Lower lobe of right lung (tissue), 2 donors: ENCODE results near the gene DPF3. TPM values are rescaled to one million over a fixed set of nuclear protein-coding genes. Genes with fewer than 3 reads are reported as not detected.

Experiments used
- ATAC-seq, 2 donors: fragments of 200-7000 bp; cut with Tn5 transposase; one replicate each; pipeline ENCODE4 v1.9.1; 2020 to 2022; ENCODE audit warnings: mild to moderate bottlenecking in 2 of 2, moderate library complexity in 2 of 2
- DNase-seq: peaks from one replicate; pipeline ENCODE4 v3.0.0-alpha.2; 2020
- H3K27ac ChIP-seq: fragments of 200-600 bp; one replicate; pipeline ENCODE4 v1.8.0; 2022
- H3K27me3 ChIP-seq: fragments of 200-600 bp; one replicate; pipeline ENCODE4 v1.8.0; 2022; ENCODE audit warnings: low read depth
- H3K36me3 ChIP-seq: fragments of 200-600 bp; one replicate; pipeline ENCODE4 v1.8.0; 2022; ENCODE audit warnings: mild to moderate bottlenecking
- H3K4me1 ChIP-seq: fragments of 200-600 bp; one replicate; pipeline ENCODE4 v1.8.0; 2022
- H3K4me3 ChIP-seq: fragments of 200-600 bp; one replicate; pipeline ENCODE4 v1.8.0; 2022; ENCODE audit warnings: mild to moderate bottlenecking
- H3K9me3 ChIP-seq: fragments of 200-600 bp; one replicate; pipeline ENCODE4 v1.8.0; 2022
- intact Hi-C: fragments of 100-400 bp; cut with DNase I; formaldehyde crosslinking; loops from one replicate; pipeline ENCODE4 v1.11.0; 2022
- total RNA-seq: library from RNA; stranded (reverse); fragmentation: NEBNext Ultra II Directional; extraction: Animal tissue kit (Norgen Biotek cat#: 25700); gene quantifications from one replicate; pipeline ENCODE4 v1.2.1, GENCODE V29; 2021
- TF ChIP-seq, protein P1 (sequence below): fragments of 200-600 bp; IDR thresholded peaks from one replicate; pipeline ENCODE4 v1.8.0; 2022; ENCODE audit warnings: antibody characterized with exemption, mild to moderate bottlenecking
- donor health status: DM: no; HTN: yes; CAD: no; lungs with severe emphysema.

Gene DPF3
- total RNA-seq, 1 donor from 2014 or later, result 0.59 TPM

DNA sequence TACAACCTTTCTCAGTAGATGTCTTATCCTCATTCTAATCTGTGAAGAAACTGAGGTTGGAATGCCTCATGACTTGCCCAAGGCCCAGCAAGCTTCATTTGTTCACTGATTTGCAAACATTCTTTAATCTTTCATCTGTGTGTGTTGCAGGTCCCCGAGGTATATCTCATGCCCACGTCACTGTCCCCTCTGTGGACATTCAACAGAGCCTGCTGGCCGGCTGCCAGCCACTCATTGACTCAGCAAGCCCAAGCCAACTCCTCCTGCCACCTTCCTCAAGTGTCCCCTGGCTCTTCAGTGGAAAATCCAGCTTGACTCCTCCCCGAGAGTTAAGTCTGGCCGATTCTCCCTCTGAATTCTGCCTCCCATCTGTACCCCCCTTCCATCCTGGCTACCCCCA is 30.4 kb upstream of the DPF3 start:
- peaks cover 10% of the 10 kb centered on the region for H3K4me1 ChIP-seq
- H3K9me3 ChIP-seq, result no peaks in the 10 kb centered on the region
- H3K4me3 ChIP-seq, result no peak overlapping the region
- intact Hi-C loops, result no loop called here
- no peak overlapping the region for H3K27ac ChIP-seq
- H3K36me3 ChIP-seq, result no peaks in the 10 kb centered on the region
- DNase-seq (peak; percentile 71), ATAC-seq (no peak)
- TF ChIP-seq, protein P1, sequence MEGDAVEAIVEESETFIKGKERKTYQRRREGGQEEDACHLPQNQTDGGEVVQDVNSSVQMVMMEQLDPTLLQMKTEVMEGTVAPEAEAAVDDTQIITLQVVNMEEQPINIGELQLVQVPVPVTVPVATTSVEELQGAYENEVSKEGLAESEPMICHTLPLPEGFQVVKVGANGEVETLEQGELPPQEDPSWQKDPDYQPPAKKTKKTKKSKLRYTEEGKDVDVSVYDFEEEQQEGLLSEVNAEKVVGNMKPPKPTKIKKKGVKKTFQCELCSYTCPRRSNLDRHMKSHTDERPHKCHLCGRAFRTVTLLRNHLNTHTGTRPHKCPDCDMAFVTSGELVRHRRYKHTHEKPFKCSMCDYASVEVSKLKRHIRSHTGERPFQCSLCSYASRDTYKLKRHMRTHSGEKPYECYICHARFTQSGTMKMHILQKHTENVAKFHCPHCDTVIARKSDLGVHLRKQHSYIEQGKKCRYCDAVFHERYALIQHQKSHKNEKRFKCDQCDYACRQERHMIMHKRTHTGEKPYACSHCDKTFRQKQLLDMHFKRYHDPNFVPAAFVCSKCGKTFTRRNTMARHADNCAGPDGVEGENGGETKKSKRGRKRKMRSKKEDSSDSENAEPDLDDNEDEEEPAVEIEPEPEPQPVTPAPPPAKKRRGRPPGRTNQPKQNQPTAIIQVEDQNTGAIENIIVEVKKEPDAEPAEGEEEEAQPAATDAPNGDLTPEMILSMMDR, result no peak
- no peaks in the 10 kb centered on the region for H3K27me3 ChIP-seq

DNA sequence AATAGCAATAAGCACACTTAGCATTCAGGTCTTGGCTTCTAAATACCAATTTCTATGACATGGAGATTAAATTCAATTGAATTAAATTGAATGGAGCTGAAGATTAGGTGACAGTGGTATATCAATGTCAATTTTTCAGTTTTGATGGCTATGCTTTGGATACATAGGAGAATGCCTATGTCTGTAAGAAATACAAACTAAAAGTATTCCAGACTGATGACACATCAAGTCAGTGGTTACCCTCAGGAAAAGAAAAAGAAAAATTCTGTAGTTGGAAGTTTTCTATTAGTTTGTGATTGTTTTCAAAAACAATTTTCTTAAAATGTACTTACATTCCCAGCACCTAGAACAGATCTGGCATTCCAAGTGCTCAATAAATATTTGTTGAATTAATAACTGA is 27.5 kb upstream of the DPF3 start:
- TF ChIP-seq, protein P1, result no peak
- intact Hi-C loops, result no loop called here
- Histone ChIP-seq H3K27me3 (peaks cover 5% of the 10 kb centered on the region), H3K4me3 (no peak overlapping the region), H3K27ac (no peak overlapping the region), H3K4me1 (peaks cover 5% of the 10 kb centered on the region), H3K9me3 (no peaks in the 10 kb centered on the region), H3K36me3 (no peaks in the 10 kb centered on the region)
- ATAC-seq (no peak), DNase-seq (no peak)

DNA sequence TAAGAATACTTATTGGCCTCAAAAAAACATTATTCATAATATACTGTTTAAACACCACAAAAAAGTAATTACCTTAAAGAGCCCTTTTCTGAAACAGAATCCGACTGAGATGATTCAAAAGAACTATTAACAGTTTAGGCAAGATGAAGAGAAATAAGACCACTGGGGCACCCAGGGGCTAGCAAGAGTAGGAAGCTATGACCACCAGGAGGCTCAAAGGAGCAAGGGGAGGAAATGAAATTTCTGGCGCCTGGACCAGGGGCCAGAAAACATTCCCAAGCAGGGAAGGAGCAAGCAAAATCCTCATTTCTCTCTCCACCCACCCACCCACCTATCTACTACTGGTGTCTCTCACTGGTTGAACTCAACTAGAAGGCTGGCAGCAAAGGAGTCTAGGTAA is 26.1 kb upstream of the DPF3 start:
- H3K9me3 ChIP-seq, result no peaks in the 10 kb centered on the region
- H3K27me3 ChIP-seq, result peaks cover 5% of the 10 kb centered on the region
- TF ChIP-seq, protein P1, result no peak
- no peaks in the 10 kb centered on the region for H3K4me1 ChIP-seq
- intact Hi-C loops, result no loop called here
- no peak for DNase-seq
- H3K4me3 ChIP-seq, result no peak overlapping the region
- ATAC-seq, result no peak
- no peaks in the 10 kb centered on the region for H3K36me3 ChIP-seq
- H3K27ac ChIP-seq, result no peak overlapping the region

DNA sequence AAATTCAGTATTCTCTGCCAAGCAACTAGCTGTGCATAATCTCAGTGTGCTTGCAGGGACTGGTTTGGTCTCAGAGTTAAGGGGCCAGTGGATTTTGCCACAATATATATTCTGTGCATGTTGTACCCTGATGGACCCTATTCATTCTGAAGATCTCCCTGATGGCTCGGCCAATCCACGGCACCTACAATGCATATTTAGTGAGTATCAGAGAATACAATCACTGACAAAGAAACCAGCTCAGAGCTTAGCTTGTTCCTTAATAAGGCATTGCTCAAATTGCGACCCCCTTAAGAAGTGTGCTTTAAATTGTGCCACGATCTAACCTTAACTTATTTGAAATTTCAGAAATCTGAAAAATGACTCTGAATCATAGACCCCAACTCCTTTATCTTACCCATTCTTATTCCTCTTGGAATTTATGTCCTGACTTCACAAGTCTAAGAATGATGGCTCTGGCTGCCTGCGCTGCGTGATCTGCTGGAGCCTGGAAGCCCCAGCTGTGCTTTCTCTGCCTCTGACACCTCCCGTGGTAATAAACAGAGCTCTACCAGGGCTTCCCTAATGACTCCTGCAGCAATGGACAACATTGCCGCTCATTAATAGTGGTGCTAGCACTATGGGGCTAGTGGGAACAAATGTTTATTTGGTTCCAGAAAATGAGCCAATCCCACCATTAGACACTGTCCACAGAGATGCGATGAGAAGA is 23.3 kb upstream of the DPF3 start:
- ATAC-seq, result no peak
- no peaks in the 10 kb centered on the region for H3K9me3 ChIP-seq
- DNase-seq, result no peak
- H3K27ac ChIP-seq, result no peak overlapping the region
- H3K4me3 ChIP-seq, result no peak overlapping the region
- no peaks in the 10 kb centered on the region for H3K36me3 ChIP-seq
- TF ChIP-seq, protein P1, result no peak
- intact Hi-C loops, result no loop called here
- peaks cover 5% of the 10 kb centered on the region for H3K27me3 ChIP-seq
- H3K4me1 ChIP-seq, result no peaks in the 10 kb centered on the region

DNA sequence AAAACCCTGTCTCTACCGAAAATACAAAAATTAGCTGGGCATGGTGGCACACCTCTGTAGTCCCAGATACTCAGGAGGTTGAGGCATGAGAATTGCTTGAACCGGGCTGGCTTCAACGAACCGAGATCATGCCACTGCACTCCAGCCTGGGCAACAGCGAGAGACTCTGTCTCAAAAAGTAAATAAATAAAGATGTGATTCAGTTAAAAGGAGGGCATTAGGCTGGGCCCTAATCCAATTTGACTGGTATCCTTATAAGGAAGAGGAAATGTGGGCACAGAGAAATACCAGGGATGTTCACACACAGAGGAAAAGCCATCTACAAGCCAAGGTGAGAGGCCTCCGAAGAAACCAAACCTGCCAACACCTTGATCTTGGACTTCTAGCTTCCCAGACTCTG is 22.3 kb upstream of the DPF3 start:
- no peak for ATAC-seq
- Histone ChIP-seq H3K36me3 (no peaks in the 10 kb centered on the region), H3K4me3 (no peak overlapping the region), H3K27ac (no peak overlapping the region), H3K4me1 (no peaks in the 10 kb centered on the region), H3K27me3 (peaks cover 5% of the 10 kb centered on the region), H3K9me3 (no peaks in the 10 kb centered on the region)
- intact Hi-C loops, result no loop called here
- DNase-seq, result no peak
- TF ChIP-seq, protein P1, result no peak
